ENCODE data around the gene NDUFA5.
"Not testable (repeated sequence)": the region's sequence is repeated elsewhere in the genome, so short reads cannot be mapped to it uniquely, and the experiment has no call there.

NDUFA5 gene

GRCh38 chr7:123537026-123537642 is 20.5 kb downstream of the NDUFA5 start:
- no peak overlapping the region for H3K27ac ChIP-seq

GRCh38 chr7:123535517-123535916 is 22.1 kb downstream of the NDUFA5 start:
- H3K27ac ChIP-seq, result peak overlapping the region; percentile 77
- TF ChIP-seq CTCF (IDR thresholded peaks at IDR 0.05), result no peak
- TF ChIP-seq ZFX (IDR thresholded peaks at IDR 0.05; ENCODE audit: borderline replicate concordance), result no peak

More at GRCh38 chr7:123537026-123537642, 20.5 kb downstream of the NDUFA5 start:
- no peak for TF ChIP-seq ZFX (IDR thresholded peaks at IDR 0.05; ENCODE audit: borderline replicate concordance)
- TF ChIP-seq CTCF (IDR thresholded peaks at IDR 0.05), result peak; percentile 81

- peak within 1 kb of the TSS; percentile 77 for H3K27ac ChIP-seq
- TF ChIP-seq CTCF (IDR thresholded peaks at IDR 0.05), result no peak
- no peak for TF ChIP-seq ZFX (IDR thresholded peaks at IDR 0.05; ENCODE audit: borderline replicate concordance)
Observed at GRCh38 chr7:123534383-123535260, 23.0 kb downstream of the NDUFA5 start, which contains the start of gene IQUB. Gene IQUB (minus strand): TSS chr7:123534595. CDS start chr7:123512340, 22,255 bp downstream.

- peak overlapping the region; percentile 77 for H3K27ac ChIP-seq
- TF ChIP-seq CTCF (IDR thresholded peaks at IDR 0.05) (no peak), ZFX (IDR thresholded peaks at IDR 0.05; ENCODE audit: borderline replicate concordance) (no peak)
Observed at GRCh38 chr7:123533929-123534382, 23.7 kb downstream of the NDUFA5 start.

- peak overlapping the region; percentile 77 for H3K27ac ChIP-seq
- TF ChIP-seq CTCF (IDR thresholded peaks at IDR 0.05) (no peak), ZFX (IDR thresholded peaks at IDR 0.05; ENCODE audit: borderline replicate concordance) (no peak)
Observed at GRCh38 chr7:123533553-123533917, 24.1 kb downstream of the NDUFA5 start.

- peak overlapping the region; percentile 77 for H3K27ac ChIP-seq
Observed at GRCh38 chr7:123532788-123533552, 24.6 kb downstream of the NDUFA5 start.

GRCh38 chr7:123532343-123532742 is 25.3 kb downstream of the NDUFA5 start:
- peak overlapping the region; percentile 77; the same call in 1 of the 2 replicates for H3K27ac ChIP-seq

- not testable (repeated sequence) for H3K27ac ChIP-seq
Observed at GRCh38 chr7:123530035-123530591, 27.5 kb downstream of the NDUFA5 start.
